NB4 (cell line): ENCODE data around the gene GLB1L.

Experiments
- MAX ChIP-seq: IDR thresholded peaks from 2 replicates; pipeline ENCODE4 v1.6.1; 2011; ENCODE audit warnings: low read depth, low read length
- MYC ChIP-seq: IDR thresholded peaks from 2 replicates; pipeline ENCODE4 v1.6.1; 2011; ENCODE audit warnings: low read depth, low read length
- POLR2A ChIP-seq: IDR thresholded peaks from 2 replicates; pipeline ENCODE4 v1.6.1; 2011; ENCODE audit warnings: mild to moderate bottlenecking; ENCODE audit not compliant: insufficient read length; ENCODE audit errors: extremely low read depth
- TF ChIP-seq, protein P1 (sequence below): IDR thresholded peaks from one replicate; pipeline ENCODE4 v1.5.1; 2012; ENCODE audit warnings: low read depth, low read length

DNA sequence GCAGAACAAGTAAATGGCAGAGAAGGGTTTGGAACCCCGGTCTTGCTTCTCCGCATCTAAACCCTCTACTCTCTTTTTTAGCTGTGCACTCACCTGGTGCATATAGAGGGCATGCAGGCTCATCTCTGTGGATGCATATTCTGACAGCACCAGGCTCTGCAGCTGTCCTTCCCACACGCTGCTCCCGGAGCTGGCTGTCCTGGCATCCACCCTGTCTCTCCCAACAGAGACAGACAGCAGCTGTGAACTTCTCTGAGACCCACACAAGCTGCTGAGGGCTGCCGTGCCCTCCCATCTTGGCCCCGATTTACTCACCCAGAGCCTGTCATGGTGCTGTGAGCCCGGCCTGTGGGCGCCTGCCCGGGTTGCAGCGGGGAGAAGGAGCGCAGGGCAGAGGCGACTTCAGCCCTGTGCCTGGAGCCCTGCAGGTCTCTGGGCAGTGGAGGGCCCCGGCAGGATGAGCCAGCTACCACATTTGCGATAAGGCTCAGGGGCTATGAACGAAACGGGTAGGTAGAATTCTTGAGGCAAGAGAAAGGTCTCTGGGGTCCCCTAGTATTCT, 23.2 kb downstream of the GLB1L start:
- TF ChIP-seq, protein P1, sequence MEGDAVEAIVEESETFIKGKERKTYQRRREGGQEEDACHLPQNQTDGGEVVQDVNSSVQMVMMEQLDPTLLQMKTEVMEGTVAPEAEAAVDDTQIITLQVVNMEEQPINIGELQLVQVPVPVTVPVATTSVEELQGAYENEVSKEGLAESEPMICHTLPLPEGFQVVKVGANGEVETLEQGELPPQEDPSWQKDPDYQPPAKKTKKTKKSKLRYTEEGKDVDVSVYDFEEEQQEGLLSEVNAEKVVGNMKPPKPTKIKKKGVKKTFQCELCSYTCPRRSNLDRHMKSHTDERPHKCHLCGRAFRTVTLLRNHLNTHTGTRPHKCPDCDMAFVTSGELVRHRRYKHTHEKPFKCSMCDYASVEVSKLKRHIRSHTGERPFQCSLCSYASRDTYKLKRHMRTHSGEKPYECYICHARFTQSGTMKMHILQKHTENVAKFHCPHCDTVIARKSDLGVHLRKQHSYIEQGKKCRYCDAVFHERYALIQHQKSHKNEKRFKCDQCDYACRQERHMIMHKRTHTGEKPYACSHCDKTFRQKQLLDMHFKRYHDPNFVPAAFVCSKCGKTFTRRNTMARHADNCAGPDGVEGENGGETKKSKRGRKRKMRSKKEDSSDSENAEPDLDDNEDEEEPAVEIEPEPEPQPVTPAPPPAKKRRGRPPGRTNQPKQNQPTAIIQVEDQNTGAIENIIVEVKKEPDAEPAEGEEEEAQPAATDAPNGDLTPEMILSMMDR, result no peak
- no peak for TF ChIP-seq POLR2A
- no peak for TF ChIP-seq MAX
- no peak for TF ChIP-seq MYC
